ENCODE data around the gene XKRX.

The XKRX gene

DNA sequence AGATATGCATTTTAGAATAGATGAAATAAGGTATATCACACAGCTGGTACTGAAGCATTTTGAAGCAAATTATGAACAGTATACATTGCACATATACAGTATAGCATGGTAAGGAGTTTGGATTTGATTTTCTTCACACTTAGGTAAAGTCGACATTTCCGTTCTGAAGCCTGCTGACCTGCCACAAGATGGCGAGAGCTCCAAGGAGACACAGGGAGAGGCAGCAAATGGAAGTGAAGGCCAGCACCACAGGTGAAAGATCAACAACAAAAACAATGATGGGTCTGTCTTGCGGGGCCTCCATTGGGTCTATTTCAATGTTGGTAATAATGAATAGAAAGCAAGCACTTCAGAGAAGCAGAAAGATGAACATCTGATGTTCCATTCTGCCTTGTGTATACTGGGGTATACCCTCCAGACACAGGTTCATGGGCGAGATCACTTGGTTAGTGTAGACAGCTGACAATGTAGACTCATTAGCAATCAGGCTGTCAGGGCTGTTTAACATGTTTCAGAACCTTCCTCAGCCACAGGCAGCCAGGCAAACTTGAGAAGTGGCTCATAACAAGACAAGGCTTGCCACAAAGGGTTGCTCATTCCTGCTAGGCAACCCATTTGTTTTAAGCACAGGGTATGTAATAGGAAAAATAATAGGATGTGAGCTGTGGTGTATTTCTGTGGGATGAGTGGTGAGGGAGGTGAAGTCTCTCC is 33.2 kb downstream of the XKRX start:
- no peak for DNase-seq (ENCODE audit: low spot score)

DNA sequence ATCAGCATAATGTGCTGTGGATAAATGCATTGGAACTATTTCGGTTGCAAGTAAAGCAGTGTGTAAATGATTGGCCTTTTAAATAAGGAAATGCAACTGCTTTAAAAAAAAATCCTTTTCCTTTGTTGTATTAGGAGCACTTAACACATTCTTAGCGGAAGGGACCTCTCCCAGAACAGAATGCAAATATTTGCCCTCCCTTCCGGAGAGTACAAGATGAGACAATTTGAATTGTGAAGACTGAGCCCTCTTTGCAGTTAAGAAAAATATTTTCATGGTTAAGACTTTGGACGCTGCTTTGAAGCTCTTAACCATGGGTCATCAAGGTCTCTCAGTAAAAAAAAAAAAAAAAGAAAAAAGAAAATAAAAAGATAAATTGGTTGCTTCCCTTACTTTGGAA is 45.1 kb downstream of the XKRX start:
- no peak for DNase-seq (ENCODE audit: low spot score)

DNA sequence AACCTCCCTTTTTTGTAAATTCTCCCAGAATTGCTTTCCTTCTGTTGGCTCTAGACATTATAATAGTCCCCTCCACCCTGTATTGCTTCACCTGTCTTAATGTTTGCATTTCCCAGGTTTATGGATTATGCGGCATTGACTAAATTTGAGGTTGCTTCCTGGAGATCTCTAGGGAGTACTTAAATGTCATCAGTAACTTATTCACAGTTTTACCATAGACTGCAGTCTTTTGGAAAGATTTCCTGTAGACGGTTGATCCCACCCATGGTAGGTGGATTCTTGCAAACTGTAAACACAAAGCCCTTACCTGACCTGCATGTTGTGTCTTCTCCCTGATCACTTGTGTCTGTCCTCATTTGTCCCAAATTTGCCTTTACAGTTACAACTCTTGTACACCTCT is 48.3 kb downstream of the XKRX start:
- no peak for DNase-seq (ENCODE audit: low spot score)

DNA sequence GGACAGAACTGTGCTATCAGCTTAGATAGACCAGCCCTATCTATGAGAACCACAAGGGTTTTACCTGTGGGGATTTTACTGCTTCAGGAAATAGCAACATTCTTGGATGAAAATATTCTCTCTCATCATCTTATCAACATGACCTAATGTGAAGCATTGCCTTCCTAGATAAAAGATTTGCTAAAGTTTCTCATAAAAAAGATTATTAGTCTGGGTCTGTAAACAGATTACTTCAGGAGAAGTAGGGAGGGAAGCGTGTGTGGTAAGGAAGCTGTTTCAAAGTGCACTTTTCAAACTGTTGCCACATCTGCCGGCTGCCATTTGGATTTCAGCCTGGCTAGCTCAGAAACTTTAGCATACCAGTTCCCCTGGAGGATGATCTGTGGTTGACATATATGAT is 54.4 kb downstream of the XKRX start, which contains the start of gene NOX1:
Gene NOX1 (minus strand): TSS at position 35 of the 400 bp plus-strand sequence. CDS start 220 bp downstream, outside the sequence.
- no peak for DNase-seq (ENCODE audit: low spot score)

DNA sequence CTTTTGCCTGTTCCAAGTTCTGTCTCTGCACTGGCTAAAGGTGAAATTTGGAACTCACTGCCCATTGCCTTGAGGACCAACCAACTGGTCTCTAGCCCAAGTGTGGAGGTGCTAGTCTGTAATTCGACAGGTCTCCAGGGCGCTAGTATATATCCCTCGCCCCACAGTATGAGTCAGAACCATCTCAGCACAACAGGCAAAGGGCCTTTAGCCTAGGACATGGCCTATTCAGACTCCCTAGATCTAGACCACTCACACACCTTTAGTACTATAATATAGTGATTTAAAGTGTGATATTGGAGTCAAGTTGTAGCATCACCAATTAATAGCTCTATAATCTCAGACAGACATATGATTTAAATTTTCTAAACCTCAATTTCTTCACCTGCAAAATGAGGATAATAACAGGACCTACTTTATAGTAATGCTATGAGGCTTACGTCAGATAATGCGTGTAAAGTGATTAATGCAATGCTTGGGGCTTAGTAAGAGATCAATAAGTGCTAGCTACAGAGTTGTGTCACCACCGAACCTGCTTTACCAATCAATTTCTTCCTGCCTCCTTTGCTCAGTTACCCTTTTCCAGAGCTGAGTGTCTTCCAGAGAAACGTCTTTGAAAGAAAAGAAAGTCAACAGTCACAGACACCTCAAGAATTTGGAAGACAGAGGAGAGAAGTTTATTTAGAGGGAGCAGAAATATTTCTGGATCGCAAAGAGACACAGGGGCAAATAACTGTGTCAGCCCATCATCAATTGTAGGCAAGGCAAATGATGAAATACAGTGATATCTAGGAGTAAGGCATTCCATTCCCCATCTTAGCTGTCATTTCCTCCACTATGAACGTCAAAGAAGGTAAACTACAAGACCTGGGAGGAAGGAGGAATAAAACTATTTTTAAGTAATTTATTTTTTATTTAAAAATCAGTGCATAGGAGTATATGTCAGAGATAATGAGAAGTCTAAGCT is 56.8 kb downstream of the XKRX start:
- DNase-seq (ENCODE audit: low spot score): no peak

DNA sequence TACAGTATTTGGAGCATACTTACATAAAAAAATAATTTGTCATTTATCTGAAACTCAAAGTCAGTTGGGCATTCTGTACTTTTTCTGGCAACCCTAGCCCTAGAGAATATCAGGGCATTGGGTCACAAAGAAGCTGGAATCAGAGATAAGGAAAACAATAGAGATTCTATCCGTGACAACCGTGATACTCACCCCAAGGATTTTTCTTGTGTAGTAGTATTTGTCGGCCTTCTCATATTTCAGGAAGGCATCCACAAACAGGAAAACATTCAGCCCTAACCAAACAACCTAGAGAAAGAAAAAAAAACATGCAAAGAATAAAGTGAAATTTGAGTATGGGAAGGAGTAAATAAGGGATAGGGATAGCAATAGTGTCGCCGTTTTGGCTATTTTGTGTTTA is 58.2 kb downstream of the XKRX start:
- DNase-seq (ENCODE audit: low spot score): no peak

DNA sequence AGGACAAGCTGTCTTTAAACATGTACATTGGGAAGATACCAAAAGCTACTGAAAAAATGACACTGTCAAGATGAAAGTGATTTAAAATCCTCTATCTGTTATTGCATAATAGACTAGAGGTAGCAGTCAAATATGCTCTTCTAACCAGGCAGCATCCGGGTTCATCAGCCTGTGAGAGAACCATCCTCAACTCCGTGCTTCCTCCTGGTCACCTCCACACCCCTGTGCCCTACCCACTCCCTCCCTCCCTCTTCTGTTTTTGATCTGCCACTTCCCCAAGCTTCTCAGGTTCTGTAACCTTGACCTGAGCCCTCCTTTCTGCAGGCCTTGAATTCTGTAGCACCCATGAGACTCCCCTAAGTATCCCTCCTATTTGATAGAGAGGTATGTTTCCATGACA is 60.4 kb downstream of the XKRX start:
- no peak for DNase-seq (ENCODE audit: low spot score)

DNA sequence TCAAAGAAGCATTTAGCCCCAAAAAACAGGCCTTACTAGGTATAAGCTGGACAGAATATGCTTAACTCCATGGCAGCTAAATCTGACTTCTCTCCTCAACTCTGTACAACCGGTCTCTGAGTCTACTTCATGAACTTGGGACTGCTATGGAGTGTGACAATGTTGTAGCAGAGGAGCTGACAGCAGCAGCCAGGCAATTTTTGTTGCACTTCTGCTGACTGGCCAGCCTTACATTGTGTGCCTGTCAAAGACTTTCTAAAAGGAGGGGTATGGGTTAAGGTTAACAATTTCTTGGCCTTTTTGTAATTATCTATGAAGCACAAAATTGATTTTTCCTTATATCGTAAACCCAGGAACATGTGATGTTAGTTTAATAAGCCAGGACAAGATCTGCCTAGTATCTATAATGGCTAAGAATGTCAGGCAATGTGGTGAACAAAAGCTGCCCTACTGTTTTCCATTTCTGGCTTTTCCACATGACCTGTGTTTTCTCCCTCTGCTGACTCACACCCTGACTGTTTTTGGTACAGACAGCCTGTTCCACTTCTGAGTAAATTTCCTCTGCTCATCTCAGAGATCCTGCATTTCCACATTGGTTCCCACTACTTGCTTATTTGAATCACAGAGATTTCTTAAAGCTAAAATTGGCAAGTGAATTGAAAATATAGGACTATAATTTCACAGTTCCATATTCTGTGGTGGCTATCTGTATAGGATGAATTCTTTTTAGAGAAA is 63.9 kb downstream of the XKRX start:
- no peak for DNase-seq (ENCODE audit: low spot score)

All from CD4-positive, alpha-beta T cell treated with Interleukin-15 for 4 hours (primary cell).